Erythroblast (primary cell): Measurements from ENCODE around the gene FERMT2.

Experiments
- DNase-seq, 2 experiments: peaks; one replicate each; lab custom pipeline; 2025; lab: John Stamatoyannopoulos, UW
- GATA1 ChIP-seq: IDR thresholded peaks from 2 replicates; pipeline ENCODE4 v1.6.1; 2011; ENCODE audit warnings: low read depth, mild to moderate bottlenecking, control low read depth, low read length, moderate library complexity
- POLR2A ChIP-seq: IDR thresholded peaks from 2 replicates; pipeline ENCODE4 v1.6.1; 2011; ENCODE audit warnings: mild to moderate bottlenecking, low read length

The FERMT2 gene

GRCh38 chr14:52829527-52830185 lies 121.2 kb downstream of the FERMT2 start:
- no peak for DNase-seq
- TF ChIP-seq POLR2A: no peak
- no peak for TF ChIP-seq GATA1

- no peak for TF ChIP-seq GATA1
- no peak for DNase-seq
Observed at GRCh38 chr14:52827426-52827825, 123.4 kb downstream of the FERMT2 start.

GRCh38 chr14:52825085-52825484 lies 125.8 kb downstream of the FERMT2 start:
- no peak for DNase-seq
- TF ChIP-seq GATA1 (no peak), POLR2A (no peak)

GRCh38 chr14:52824462-52824861 lies 126.4 kb downstream of the FERMT2 start:
- no peak for DNase-seq
- TF ChIP-seq POLR2A: no peak
- no peak for TF ChIP-seq GATA1

GRCh38 chr14:52821805-52822250 lies 129.0 kb downstream of the FERMT2 start:
- no peak for DNase-seq
- no peak for TF ChIP-seq POLR2A
- no peak for TF ChIP-seq GATA1

GRCh38 chr14:52808101-52808500 lies 142.7 kb downstream of the FERMT2 start:
- TF ChIP-seq POLR2A (no peak), GATA1 (no peak)
- no peak for DNase-seq
